DMS 273 treated with DMSO at 0.1 percent for 48 hours (cell line): ENCODE results near the gene TMEM92.
"Not testable (repeated sequence)": the region's sequence is repeated elsewhere in the genome, so short reads cannot be mapped to it uniquely, and the experiment has no call there.

Source experiments
- DNase-seq: peaks from one replicate; lab custom pipeline; 2025; lab: John Stamatoyannopoulos, UW

The TMEM92 gene

DNA sequence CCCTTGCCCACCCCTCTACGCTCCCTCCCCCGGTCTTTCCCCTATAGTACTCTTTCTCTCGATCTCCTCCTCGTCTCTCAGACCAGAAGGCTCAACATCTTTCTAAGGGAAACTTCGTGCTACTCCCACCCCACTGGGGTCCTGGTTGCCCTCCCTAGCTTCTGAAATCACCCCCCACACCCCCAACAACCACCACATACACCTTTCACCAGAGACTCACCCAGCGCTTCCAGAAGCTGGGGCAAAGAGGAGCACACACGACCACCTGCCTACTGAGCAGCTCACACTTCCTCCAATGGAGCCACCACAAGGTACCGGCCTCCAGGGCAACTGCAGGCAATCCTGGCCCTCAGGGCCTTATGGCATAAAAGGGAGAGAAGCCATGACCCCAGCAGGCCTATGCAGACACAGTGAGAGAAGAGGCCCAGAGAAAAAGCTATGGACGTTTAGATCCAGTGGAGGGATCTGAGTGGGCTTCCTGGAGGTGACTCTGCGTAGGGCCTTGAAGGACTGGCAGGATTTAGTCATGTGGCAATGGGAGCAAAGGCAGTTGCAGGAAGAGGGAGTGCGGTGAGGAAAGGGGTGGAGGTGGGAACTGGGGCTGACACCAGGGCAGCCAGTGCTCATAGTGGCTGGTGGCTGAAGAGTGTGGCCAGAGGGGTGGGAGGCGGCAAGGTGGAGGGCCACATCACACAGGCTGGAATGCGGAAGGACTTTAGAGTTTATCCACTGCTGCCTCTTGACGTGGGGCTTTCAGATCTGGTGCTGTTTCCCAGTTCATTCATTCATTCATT lies 12.1 kb upstream of the TMEM92 start:
- DNase-seq, result no peak

DNA sequence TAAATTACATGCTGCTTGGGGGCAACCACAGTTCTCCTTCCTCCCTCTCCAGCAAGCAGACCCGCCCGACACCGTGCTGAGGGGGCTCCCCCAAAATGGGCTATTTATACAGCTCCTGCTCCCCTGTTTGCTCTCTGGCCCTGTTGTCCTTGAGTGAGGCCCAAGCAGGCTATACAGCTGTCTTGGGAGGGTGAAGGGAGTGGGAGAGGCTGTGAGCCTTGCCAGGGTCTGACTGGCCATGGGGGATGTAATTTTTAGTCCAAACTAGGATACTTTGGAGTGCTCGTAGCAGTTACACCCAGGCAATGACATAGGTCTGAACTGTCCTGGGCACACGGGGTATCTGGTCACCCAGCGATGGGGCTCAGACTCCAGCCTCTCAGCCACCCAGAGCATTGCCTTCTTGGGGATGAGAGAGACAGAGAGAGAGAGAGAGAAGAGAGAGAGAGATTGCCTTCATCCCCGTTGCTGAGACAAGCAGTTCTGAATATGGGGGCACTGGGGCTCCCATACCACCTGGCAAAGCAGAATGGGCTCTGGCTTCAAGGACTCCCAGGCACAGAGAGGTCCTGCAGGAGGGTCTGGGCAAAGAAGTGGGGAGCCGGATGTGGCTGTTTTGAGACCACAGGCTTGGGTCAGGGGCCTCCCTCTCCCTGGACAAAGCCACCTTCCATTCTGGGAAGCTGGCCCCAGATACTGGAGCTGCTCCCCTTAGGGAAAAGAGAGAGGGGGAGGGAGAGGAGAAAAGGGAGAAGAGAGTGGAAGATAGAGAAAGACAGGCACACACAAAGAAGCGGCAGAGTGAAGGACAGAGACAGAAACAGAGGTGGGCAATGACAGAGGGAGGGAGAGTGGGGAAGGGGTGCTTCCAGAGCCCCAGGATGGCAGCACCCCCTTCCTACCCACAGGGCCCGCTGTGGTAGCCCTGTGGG lies 10.7 kb upstream of the TMEM92 start:
- DNase-seq, result no peak

DNA sequence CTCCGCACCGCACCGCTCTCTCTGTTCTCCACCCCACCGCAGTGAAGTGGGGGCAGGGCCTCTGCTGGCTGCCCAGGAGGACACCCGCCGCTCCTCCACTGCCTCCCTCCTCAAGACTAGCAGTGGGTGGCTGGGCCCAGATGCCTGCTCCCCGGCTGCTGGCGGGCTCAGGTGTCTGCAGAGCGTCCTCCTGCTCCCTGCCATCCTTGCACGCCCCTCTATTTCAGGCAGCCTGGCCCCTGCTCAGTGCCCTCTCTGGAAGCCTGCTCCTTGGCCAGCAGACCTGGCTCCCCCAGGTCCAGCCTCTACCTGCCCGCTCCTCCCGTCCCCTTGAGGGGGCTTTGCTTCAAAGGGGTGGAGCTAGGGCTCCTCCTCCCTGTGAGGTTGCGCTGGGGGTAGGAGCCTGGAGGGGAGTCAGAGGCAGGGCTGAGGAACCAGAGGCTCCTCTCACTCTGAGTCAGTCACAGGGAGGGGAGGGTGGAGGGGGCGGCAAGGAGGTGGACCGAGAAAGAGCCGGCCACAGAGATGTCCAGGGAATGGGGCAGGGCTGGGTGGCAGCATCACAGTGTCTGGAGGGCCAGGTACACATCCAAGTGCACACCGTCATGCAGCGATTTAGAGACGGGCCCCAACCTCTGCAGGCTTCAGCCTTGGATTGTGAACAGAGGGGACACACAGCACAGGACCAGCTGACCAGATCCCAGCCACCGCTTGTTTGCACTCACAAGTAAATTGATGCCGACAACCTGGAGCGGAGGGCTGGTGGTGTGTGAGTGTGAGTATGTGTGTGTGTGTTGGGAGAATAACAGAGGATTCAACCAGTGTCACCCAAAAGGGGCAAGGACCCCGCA lies 9.8 kb upstream of the TMEM92 start:
- no peak for DNase-seq

DNA sequence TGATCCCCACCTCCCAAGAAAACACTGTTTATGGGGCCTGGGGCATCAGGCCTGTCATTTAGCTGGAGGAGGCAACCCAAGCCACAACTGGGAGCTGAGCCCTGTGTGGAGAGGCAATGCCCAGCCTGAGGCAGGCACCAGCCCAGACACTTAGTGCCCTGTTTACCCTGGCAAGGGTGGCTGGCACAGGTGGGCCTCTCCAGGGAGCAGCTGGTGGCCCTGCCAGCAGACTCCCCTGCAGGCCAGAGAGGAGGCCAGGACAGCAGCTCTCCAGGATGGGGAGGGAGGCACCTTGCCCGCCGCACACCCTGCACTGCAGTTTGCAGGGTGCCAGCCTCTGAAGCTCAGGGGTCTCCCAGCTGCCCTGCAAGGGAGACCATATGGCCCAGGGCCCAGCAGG lies 9.1 kb upstream of the TMEM92 start:
- no peak for DNase-seq

DNA sequence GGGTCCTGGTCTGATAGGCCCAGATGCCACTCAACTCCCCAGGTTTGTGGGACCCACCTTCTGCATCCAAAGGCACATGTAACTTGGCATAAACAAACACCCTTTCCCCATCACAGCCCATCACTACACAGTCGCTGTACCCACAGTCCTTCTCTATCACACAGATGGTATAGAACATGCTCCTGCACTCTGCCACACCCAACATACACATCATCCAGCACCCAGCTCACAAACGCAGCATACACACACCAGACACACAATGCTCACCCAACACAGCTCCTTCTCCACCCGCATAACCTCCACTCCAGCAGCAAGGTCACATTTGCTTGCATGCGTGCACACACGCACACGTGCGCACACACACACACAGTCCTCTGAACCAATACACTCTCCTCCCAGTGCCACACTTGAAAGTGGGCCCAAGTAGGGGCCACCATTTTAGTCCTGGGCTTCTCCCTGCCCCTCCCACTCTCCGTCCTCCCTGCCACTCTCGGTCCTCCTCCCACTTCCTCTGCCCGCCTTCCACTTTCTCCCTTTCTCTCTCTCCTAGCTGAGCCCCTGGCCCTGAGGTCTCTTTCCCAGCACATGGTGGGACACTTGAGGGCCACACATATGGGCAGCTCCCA lies 8.5 kb upstream of the TMEM92 start:
- no peak for DNase-seq

DNA sequence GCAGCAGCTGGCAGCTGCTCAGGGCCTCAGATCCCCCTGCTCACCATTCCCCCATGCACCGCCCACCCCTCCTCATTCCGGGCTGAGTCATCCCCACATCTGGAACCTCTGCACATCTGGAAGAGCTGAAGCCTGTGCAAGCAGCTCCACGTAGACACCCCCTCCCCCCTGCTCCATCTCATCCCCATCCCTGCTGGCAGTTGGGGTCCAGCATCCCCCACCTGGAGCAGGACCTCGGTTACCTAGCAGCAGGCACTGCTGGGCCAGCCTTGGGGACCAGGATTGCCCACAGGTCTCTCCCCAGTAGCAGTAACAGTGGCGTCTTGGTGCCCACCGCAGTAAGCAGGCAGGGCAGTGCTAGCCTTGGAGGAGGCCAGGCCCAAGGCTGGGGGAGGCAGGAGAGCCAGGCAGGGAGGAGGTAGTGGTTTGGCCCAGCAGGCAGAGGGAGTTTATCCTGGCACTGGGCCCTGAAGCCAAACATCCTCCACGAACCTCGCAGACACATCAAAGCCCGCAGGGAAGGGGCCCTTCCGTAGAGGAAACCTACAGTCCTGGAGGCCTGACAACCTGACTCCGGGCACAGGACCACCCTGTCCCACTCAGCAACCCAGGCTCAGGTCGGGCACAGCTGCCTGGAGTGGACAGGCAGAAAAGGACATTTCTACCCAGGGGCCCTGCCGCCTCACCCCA lies 7.7 kb upstream of the TMEM92 start:
- DNase-seq, result no peak

DNA sequence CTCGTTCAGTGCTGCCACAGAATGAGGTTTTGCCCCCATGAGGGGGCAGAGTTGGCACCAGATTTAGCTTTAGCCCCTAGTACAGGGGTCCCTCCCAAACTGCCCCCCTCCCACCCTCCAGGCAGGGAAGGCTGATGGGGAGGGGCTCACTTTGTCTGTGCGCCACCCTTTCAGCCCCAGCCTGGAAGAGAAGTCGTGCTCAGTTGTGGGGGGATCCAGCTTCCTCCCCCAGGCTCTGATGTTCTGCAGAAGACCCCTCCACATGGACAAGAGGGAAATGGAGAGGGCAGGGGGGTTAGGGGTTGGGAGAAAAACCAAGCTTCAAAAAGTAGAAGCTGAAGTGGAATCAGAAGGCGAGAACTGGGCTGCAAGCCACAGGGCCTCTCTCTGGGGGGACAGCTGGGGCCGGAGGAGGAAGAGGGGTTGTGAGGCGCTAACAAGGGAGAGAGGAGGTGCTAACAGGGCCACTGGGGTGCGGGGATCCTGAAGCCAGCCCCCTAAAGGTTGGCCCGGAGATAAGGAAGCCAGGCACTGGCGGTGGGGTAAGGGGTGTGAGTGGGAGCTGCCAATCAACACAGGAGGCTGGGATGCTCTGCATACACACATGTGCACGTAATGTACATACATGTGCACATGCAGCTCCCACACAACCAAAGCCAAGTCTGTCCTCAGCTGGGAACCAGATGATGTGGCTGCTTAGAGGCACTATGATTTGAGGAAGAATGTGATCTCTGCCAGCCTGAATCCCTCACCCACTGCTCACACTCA lies 7.0 kb upstream of the TMEM92 start:
- DNase-seq, result no peak

DNA sequence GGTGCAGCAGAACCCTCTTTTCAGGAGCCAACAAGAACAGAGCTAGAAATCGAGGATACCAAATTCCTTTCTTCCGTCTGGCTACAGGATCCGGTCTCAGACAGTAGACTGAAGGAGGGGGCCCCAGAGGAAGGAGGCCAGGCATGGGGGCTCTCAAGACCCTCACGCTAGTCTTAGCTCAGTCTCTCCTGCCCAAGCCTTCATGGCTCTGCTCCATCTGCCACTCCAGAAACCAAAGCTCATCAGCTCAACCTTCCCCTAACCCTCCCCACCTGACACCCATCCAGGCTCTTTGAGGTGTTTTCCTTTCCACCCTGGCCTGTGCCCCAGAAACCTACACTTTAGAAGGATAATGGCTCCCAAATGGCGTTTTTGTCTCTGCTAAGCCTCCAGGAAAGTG lies 6.2 kb upstream of the TMEM92 start:
- no peak for DNase-seq

DNA sequence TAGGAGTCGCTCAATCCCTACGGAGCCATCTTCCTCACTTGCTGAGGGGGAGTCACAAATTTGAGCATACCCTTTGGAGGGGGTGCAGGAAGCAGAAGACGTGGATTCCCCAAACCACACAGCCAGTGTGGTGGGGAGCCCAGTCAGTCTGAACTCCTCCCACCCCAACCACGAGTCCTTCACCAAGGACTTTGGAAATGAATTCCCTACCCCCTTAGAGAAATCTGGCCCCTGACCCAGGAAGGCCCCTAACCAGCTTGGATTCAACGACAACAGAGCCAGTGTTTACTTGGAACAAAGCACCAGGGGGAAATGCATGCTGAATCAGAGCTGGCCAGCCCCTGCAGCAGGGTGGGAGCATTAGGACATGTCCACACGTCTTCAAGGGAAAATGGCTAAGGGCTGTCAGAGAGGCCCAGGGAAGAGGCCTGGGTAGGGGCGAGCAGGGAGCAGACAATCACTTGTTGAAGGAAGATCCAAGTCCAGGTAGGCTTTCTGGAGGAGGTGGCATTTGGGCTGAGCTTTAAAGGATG lies 5.5 kb upstream of the TMEM92 start:
- no peak for DNase-seq

DNA sequence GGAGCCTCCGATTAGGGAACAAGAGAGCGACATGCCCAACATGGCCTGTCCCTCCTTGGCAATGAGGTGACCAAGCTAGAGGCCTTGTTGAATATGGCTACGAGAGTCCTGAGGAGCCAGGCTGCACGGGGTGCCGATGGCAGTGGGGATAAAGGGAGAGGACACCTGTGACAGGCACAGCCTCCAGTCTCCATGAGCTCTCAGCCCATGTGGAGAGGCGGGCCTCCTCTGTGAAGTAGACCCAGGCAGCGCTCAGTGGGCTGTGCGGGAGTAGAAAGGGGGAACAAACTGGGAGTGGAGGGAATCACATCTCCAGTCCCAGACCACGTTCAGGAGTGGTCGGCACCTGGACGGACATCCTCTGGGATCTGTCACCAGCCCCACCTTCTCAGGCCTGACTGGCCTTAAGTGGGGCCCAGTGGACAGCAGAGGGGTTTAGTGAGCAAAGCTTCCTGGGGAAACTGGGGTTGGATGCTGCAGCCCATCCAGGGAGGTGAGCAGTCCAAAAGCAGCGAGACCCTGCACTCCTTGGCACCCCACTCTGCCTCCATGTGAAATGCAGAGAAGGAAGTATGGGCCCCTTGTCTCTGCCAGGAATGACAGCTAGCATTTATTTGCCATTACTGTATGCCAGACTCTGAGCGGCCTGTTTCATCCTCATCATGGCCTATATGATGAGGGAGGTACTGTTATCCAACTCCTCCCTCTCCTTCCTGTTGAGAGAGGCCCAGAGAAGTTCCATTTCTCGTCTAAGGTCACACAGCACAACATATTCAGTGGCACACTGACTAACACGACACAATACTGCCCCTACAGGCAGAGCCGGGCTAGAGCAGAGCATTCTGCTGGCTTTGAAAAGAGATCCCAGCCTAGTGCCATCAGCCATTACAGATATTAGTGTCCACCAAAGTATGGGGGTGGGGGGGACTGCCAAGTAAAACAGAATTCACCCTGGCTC lies 4.5 kb upstream of the TMEM92 start:
- DNase-seq, result no peak

DNA sequence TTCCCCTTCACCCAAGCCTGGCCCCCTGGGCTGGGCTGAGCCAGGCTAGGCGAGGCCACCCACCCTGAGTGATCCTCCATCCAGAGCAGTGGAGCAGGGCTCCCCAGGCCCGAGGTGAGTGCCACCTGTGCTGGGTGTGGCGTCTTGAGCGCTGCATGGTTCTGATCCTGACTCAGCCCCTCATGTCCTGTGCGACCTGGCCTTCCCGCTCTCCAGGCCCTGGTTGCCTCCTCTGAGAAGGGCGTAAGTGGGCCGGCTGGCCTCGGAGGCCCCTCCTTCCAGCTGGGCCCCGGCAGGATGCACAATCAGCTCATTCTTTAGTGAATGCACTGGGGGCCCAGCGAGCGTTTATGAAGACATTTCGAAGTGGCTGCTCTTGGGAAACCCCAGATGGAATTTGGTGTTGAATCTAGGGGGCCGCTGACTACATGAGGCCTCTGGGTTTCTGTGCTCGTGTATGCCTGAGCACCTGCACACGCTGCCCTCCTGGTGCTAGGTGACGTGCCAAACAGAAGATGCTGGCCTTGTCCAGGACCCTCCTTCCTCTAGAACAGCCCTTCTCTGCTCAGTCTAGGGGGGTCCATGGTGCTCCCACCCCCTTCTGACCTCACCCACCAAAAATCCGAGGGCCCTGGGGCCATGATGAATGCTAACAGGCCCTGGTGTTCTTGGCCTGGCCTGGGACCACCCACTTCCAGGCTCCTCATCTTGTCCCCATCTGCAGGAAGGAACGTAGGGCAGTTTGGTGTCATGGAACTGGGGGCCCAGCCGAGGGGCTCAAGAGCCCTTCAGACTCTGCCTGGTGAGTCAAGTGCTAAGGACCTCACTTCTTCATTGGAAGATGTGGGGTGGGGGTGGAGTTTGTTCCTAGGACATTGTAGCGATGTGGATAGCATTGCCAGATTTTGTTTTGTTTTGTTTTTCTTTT lies 3.6 kb upstream of the TMEM92 start:
- no peak for DNase-seq

DNA sequence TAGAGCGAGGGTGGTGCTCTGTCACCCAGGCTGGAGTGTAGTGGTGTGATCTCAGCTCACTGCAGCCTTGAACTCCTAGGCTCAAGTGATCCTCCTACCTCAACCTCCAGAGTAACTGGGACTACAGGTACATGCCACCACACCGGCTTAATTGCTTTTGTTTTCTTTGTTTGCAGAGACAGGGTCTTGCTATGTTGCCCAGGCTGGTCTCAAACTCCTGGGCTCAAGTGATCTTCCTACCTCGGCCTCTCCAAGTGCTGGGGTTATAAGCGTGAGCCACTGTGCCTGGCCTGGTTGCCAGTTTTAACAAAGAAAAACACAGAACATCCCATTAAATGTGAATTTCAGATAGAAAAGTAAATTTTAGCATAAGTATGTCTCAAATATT lies 2.9 kb upstream of the TMEM92 start:
- DNase-seq, result not testable (repeated sequence)

DNA sequence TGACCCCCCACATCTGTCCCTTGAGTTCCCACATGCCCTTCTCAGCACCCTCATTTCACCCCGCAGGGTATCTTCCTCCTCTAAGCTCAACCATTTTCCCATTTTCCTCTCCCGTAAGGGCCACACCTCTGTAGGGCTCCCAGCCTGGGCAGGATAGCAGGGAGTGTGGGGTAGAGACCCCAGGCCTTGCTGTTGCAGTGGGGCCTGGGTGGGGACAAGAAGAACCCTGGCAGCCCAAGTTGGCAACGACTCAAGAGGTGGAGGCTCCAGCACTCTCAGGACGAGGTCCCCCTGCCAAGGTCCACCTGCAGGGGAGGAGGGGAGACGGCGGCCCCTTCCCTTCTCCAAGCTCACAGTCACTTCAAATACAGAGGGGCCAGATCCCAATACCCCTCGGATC lies 2.0 kb upstream of the TMEM92 start:
- DNase-seq, result no peak

DNA sequence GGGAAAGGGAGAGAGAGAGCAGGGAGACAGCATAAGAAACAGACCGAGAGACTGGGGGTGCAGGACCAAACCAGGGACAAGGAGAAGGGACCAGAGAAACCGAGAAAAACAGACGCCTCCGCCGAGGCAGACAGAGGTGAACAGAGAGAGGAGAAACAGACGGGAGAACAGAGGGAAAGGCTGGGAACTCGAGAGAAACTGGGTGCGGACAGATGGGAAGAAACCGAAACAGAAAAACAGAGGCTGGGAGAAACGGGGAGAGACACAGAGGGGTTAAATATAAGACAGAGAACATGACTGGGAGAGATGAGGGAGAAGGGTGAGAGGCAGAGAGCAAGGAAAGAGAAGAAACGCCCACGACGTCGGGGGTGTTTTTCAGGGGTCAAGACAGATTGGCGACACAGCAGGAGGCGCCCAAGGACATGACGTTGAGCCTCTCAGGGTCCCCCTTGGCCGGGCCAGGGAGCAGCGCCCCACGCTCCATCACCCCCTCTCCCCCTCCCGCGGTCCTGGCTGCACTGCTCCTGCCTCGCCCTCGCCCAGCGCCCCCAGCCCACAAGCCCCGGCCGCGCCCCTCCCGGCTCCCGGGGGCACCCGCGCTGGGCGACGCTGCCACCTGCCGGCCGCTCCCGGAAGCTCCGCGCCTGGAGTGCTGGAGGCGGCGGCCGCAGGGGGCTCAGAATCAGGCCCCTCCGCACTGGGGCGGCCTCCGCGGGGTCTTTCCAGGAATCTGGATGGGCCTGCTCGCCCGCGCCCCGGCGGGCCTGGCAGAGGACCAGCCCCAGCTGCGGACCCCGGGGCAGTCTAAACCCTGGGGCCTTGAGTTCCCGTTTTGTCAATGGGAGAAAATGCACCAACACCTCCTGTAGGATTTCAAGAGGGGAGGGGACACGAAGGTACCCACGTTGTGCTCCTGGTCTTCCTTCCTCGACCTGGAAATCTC lies 1.3 kb upstream of the TMEM92 start:
- DNase-seq, result no peak

DNA sequence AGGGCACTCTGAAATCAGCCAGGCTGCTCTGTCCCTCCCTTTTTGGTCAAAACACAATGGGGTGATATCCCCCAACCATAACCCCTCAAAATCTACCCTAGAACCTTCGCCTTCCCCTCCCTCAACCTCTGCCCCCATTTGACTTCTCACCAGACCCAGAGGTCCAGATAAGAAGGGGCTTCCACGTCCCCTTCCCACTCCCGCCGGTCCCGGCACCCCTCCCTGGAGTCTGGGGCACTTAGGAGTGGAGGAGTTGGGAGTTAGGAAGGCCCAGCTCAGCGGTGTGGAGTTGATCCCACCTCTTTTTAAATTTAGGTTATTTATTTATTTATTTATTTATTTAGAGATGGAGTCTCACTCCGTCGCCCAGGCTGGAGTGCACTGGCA lies 619 bp upstream of the TMEM92 start:
- no peak for DNase-seq

DNA sequence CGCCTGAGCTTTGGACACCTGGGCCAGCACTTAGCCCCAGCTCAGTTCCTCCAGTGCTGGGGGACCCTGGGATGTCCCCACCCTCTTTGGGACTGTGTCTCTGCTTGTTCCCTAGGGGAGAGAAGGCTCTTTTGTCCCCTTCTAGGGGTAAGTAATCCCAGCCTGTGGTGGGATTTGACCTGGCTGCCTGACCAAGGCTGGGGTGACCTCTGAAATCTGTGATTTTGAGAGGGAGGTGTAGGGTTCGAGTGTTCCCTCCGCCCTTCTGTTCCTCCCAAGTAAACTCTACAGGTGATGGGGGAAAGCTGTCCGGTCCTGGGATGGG lies 593 bp downstream of the TMEM92 start:
- no peak for DNase-seq

DNA sequence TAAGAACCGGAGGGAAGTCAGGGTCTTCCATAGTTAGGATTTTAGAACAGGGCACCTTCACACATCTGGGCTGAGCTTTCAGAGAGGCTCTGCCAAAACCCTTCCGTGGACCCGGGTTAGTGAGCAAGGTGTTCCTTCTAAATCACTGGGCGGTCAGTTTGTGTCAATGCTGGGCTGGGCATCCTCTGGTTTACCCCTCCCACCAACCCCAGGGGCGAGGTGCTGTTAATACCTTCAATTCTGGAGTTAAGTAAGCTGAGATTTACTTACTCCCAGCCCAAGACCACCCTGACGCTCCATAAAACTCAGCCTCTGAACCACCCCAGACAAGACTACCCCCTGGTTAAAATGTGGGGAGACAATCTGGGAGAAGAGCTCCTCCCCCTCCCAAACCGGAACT lies 1.0 kb downstream of the TMEM92 start:
- no peak for DNase-seq
